Left renal cortex interstitium (tissue), 4 donors: ENCODE data around the gene TMEM132D. TPM values are rescaled to one million over a fixed set of nuclear protein-coding genes. Genes with fewer than 3 reads are reported as not detected.
A peak's percentile ranks its signal among the peaks of the same experiment; 100 is the strongest.

Experiments
- DNase-seq, 4 donors: peaks; one replicate each; pipeline ENCODE4 v3.0.0-alpha.2; 2013; ENCODE audit warnings: low read depth in 4 of 4, low spot score in 2 of 4, missing footprints in 1 of 4
- polyA plus RNA-seq, 4 donors: library from polyadenylated mRNA; unstranded; fragments of 120-200 nt; gene quantifications; one replicate each; pipeline ENCODE4 v1.2.1, GENCODE V29; 2013; ENCODE audit not compliant: insufficient read length in 4 of 4

The TMEM132D gene
- polyA plus RNA-seq, 4 donors, result 1.2 to 2.3 (median 2.0) TPM

GRCh38 chr12:129150721-129151120 is 753.1 kb downstream of the TMEM132D start:
- no peak for DNase-seq

- no peak for DNase-seq
These were observed 758.4 kb downstream of the TMEM132D start for GRCh38 chr12:129145381-129145780.

DNA sequence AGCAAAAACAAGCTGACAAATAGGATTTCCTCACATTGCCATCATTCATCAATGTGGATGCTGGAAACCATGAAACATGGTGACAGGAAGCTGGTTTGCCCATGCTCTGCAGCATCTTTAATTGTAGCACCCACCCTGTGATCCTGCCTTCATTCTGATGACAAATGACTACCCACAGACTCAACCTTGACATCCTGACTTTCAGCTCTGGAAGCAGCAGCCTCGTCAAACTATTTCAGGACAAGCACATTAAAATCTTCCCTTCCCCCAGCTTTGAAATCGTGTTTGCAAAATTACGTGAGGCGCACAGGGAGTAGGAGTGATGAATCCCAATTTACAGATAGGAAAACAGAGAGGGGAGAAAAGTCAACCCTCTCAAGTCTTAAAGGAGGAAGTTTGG is 765.0 kb downstream of the TMEM132D start:
- no peak for DNase-seq

- DNase-seq, result no peak
These were observed 767.0 kb downstream of the TMEM132D start for GRCh38 chr12:129136694-129137325.

DNA sequence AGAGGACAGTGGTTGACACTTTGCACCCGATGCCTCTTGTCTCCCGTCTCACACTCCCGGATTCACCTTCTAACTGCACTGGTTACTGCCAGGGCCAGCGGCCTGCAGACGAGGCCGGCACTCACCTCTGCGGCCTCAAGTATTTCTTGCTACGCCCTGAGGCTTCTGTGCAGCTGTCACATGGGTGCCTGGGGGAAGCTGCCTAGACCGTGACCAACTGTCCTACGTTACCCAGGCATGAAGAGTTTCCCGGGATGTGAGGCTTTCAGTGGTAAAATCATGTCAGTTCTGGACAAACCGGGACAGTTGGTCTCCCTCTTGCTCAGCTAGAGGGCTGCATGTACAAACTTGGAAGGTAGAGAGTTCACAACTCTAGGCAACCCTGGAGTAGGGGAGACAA is 776.1 kb downstream of the TMEM132D start:
- peak in 1 of 4 donors; percentile 2 for DNase-seq

DNA sequence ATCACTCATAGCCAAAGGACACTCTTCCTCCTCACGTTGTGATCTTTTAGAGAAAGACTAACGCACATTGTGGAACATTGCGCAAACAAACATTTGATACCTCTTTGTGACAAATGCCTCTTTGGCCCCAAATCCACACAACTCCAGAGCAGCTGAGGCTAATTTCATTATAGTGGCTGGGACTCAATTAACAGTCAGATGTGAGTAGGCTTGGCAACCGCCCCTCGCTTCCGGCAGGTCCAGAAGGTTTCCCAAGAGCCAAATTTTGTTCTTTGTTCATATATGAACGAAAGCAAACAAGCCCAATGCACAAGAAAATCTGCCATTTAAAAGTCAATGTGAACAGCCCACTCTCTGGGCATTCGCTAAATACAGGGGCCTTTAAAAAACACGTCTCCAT is 776.6 kb downstream of the TMEM132D start:
- no peak for DNase-seq

- peak in 2 of 4 donors; percentile 14 to 20 for DNase-seq
These were observed 784.3 kb downstream of the TMEM132D start for GRCh38 chr12:129119537-129119936.

DNA sequence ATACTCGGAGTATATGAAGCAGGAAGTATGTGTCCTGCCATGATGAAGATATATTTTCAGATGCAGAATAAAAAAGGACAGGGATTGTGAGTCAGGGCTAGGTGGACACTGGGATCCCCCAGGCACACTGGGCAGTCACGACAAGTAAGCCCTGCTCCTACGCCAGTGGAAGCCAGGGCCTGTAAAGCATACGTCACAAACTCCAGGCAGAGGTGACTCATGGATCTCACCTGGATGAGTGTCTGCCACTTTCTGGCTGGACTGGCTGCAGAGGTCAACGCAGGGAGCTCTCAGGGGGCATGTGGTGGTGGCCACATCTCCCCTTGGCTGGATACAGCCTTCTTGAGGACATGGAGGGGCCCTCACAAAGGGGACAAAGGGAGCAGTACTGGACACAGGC is 788.3 kb downstream of the TMEM132D start:
- DNase-seq, result no peak

GRCh38 chr12:129110575-129110974 is 793.2 kb downstream of the TMEM132D start:
- no peak for DNase-seq

DNA sequence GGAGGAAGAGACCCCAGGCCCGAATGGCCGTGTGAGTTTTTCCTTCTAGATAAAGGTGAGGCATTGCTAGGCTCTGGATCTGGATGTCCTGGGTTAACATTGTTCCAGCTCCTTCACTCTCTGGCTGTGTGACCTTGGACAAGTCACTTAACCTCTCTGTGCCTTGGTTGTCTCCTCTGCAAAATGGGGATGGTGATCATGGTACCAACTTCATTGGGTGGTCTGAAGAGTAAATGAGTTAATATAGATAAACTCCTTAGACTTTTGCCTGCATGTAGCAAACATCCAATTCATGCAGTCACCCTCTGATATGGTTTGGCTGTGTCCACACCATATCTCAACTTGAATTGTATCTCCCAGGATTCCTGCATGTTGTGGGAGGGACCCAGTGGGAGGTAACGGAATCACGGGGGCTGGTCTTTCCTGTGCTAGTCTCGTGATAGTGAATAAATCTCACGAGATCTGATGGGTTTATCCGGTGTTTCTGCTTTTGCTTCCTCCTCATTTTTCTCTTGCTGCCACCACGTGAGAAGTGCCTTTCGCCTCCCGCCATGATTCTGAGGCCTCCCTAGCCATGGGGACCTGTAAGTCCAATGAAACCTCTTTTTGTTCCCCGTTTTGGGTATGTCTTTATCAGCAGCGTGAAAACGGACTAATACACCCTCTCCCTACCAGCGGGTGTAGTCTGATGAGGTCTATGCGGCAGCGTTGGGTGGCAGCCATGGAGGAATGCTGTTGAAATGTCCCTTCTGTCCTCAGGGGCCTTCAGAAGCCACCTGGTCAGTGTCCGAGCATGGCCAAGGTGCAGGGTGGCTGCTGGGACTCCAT is 794.4 kb downstream of the TMEM132D start:
- DNase-seq, result no peak

- DNase-seq, result no peak
These were observed 797.1 kb downstream of the TMEM132D start for GRCh38 chr12:129106772-129107171.

DNA sequence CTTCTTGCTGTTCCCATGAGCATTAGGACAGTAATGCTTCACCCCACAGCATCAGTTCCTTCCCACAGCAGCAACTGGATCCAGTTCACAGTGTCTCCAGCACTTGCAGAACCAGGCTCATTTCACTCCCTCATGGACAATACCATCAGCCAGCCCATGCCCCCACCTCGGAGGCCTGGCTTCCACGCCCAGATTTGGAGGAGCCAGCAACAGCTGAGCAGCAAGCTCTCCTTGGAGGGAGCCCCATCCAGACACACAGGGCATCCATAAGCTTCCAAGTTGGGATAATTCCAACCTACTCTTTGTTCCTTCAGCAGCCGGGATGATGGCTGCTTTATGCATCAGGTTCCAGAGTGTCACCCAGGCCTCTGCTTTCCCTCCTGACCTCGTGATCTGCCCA is 800.6 kb downstream of the TMEM132D start:
- DNase-seq, result no peak

GRCh38 chr12:129102233-129102632 is 801.6 kb downstream of the TMEM132D start:
- DNase-seq, result no peak

GRCh38 chr12:129101816-129102215 is 802.0 kb downstream of the TMEM132D start:
- no peak for DNase-seq

- DNase-seq, result no peak
These were observed 802.4 kb downstream of the TMEM132D start for GRCh38 chr12:129101404-129101803.

- DNase-seq, result no peak
These were observed 806.4 kb downstream of the TMEM132D start for GRCh38 chr12:129097451-129097850.

GRCh38 chr12:129096968-129097367 is 806.9 kb downstream of the TMEM132D start:
- no peak for DNase-seq

DNA sequence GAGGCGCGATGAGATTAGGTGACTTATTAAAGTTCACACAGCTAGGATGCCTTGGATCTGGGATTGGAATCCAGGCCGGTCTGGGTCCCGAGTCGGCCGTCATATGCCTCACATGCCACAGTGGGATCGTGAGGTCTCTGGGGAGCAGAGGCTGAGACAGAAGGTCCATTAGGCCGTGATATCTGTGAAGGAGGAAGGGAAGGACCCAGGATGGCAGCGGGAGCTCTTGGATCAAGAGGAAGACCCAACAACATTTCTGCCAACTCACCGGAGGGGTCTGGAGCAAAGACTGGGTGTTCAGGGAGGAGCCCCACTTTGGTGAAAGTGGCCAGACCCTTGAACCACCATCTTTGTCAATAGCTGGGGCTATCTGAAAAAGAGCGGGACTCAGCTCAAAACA is 807.6 kb downstream of the TMEM132D start:
- DNase-seq, result no peak

GRCh38 chr12:129089576-129089975 is 814.2 kb downstream of the TMEM132D start:
- DNase-seq, result no peak

- no peak for DNase-seq
These were observed 818.7 kb downstream of the TMEM132D start for GRCh38 chr12:129084875-129085826.
